Fibroblast of the conjunctiva (primary cell): ENCODE results near the gene TEX26.

ENCODE experiments used
- DNase-seq: peaks from one replicate; pipeline ENCODE4 v3.0.0-alpha.2; 2010; ENCODE audit warnings: low read depth

The TEX26 gene

DNA sequence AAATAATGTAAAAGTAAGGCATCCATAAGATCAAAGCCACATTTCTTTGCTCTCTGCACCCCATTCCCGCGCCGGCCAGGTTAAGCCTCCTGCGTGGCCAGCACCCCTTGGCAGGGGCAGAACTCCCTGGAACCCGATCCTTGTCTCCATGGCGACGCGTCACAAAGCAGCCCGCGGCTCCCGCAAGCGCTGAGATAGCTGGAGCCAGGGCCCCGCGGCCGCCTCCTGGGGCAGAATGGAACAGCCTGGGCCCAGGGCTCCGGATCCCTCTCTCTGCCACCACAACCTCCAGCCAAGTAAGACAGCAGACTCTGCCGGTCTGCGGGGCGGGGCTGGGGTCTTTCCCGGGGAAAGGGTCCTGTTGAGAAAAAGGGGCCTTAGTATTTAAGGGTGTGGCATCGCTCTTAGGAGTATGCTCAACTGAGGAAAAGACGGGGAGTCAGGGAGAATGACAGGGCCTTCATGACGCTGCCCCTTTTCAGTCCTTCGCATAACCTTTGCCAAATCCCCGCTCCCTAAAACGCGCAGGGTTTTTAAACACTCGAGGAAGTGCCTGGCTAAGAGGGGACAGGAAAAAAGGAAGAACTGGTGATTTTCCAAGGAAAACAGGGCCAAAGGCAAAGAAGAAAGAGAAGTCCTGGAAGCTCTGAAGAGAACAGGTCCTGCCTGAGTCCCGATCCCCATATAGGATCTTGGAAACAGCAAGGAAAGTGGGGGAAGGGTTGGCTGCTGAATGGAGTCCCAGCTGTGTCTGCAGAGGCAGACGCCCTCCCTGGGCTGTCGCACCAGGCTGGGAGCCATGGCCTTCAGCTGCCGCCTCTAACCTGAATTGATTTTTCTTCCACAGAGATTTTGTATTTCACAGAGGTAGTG, at the start of gene TEX26:
TEX26 (plus strand) TSS at position 176 of the 873 bp plus-strand sequence; CDS start at position 236, 60 bp downstream.
- DNase-seq, result no peak

DNA sequence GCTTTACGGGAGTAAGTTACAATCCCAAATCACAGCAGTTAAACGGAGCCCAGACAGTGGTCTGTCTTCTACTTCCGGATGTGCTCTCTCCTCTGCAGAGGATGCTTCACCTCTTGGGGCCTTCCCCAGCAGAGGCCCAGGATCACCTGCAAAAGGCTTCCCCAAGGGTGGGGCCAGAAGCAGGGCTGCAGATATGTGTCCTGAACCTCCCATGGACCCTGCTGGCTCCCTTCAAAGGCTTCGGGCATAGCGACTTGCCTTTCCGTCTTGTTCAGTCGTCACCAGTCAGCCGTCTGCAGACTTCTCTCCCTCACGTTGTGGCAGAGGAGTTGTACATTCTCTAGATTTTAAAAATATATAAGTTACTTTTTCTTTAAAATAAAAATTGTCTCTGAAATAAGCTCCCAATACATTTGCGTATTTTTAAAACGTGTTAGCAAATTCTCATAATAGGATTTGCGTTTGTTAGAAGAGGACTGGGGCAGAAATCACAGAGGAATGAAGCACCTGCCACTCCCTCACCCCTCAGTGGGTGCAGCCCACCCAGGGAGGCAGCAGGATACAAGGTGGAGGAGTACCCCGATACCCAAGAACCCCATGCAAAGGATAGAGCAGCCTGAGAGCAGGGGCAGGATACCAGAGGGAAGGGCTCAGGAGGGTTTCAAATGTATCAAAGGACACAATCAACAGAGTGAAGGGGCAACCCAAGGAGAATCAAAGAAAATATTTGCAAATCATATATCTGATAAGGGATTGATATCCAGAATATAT, 49.3 kb upstream of the TEX26 start:
- DNase-seq, result no peak

DNA sequence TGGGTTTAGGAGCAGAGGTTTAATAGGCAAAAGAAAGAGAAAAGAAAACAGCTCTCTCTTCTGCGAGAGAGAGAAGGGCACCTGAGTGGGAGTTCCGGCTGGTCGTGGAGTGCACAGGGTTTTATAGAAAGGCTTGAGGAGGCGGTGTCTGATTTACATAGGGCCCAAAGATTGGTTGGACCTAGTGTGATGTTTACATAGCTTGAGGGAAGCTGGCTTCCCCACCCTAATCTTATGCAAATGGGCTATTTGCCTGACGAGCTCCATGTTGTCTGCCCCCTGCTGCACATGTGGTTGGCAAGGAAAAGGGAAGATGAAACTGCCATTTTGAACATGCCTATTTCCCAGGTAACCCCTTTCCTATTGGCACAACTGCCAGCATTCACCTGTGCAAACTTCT, 47.9 kb upstream of the TEX26 start:
- DNase-seq, result no peak

DNA sequence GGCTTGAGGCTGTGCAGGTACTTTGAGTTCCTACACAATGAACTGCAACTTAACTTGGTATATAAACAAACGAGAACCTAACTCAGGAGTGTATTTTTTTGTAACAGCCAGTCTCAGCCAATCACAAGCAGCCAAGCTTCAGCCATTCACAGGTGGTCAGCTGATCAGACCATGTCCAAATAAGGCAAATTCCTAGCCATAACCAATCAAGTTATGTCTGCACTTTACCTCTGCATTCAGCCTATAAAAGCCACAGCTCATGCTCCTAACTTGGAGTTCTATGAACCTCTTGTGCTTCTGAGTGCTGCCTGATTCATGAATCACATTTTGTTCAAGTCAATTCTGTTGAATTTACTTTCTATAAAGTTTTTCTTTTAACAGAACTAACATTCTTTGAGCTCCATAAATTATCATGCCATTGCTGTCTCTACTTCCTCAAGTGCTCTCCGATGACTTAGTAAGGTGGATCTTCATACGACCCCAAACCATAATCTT, 43.2 kb upstream of the TEX26 start:
- no peak for DNase-seq

DNA sequence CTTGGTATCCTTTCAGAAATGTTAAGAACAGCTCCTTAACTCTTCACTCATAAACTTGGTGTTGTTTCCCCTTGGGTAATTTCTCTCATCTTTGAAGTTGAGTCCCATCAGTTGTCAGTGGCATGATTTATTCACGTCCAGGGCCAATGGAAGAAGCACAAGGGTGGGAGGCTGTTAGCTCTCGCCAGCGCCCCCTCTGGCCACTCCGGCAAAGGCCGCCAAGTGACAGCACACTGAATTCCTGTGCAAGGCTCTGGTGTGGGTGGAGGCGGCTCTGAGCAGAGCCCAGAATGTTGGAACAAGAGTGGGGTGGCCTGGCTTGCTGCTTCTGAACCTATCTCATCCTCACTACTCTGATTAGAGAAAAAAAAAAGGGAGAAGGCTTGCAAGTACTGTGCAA, 39.5 kb upstream of the TEX26 start:
- DNase-seq, result no peak

DNA sequence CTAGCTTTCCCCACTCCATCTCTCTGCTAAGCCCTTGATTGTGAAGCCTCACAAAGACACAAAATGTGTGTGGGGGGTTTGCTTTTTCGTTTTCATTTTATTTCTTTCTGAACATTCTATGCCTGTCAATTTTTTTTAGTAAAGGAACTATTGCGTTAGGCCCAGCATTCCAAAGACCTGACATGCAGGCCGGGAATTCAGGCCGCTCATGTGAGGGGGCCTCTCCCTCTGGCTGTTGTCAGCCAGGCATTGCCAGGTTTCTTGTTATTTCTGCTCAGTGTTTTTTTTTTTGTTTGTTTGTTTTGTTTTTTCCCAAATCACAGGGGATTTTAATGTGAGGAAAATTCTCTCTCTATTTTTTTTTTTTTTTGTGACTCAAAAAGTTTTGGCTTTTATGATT, 36.7 kb upstream of the TEX26 start:
- peak; percentile 82 for DNase-seq

DNA sequence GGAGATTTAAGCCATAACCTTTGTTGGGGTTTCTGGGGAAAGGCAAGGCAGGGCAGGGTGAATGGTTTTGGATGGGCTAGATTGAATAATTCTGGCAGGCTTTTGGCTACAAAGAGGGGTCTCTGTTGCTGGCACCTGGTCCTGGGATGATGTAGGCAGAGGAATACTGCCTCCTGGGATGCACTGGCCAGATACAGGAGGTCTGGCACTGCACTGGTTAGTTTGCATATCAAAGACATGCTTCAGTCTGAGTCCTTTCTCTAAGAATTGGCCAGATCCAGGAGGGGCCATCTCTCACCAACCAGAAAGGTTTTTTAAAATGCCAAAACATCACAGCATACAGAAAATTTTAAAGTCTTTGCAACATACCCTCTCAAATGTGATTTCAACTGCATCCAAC, 34.4 kb upstream of the TEX26 start:
- no peak for DNase-seq

DNA sequence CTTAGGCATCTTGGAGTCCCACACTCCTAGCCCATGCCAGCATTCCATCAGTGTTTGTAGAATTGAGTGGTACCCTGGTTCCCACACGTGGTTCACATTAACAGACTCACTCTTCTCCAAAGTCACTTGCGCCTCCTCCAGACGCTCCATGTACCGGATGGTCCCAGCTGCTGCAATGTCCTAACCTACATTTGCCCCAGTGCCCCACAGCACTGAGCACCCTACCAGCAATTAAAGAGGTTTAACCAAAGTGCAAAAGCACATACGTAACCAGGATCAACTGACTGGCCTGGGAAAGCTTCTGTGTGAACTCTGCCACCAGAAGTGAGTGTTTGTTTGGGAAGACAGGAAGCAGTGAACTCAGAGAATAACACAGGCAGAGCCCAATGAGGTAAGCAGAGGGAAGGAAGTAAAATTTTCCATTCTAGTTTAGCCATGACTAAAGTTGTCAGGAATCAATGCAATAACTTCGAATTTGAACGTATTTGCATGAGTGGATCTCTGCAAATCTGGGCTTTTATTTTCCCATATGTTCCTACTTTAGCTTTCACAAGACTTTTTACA, 33.7 kb upstream of the TEX26 start:
- peak; percentile 77 for DNase-seq

DNA sequence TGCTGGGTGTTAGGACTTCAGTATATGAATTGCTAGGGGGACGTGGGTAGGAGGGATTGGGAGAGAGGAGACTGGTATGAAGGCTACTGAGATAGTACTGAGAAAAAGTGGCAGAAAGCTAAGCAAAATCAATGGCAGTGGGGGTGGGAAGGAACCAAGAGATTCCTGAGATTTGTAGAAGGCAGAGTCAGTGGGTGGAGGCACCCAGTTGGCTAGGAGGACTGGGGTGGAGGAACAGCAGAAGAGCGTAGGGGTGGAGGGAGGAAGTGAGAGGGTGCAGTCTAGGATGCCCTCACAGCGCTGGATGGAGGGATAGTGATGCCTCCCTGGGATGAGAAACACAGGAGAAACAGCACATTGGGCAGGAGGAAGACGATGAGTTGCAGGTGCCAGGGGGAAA, 32.0 kb upstream of the TEX26 start:
- no peak for DNase-seq

DNA sequence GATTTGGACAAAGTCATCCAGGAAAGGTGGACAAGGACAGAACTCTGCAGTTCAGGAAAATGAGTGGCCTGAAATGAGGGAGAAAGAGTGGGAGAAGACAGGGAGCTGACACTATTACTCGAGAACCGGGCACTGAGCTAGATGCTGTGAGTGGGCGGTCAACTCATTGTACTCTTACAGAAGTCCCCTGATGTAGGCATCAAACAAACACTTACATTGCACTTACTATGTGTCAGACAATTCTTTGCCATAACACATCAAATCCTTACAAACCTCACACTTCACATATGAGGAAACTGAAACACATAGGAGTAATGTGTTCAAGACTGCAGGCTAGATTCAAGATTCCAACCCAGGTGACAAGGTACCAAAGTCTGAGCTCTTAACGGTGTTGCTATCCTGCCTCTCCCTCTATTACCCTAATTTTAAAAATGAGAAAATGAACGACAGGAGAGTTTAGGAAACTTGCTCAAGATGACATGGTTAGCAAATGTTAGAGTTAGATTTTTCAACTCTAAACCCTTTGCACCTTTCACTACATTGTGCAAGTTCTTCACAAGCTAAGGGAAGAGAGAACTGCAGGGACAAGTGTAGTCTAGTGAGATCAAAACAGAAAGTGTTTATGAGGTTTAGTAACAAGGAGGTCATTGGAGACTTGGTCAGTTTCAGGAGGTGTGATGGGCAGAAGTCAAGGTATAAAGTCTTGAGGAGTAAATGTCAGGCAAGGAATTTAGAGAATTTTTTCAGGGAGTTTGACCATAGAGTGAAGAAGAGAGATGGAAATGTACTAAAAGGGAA, 31.3 kb upstream of the TEX26 start:
- no peak for DNase-seq

DNA sequence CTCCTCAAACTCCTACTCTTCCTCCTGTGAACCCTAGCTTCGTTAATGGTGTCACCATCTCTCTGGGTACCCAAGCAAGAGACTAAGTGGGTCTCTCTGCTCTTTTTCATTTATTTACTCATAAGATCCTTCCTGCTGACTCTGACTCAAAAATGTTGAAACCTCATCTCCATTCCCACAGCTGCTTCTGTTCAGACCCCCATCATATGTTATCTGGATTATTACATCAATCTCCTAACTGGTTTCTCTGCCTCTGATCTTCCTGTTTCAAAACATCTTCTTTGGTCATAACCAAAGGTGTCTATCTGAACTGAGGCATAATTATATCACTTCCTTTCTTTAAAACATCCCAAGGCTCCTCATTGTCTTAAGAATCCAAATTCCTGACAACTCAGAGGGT, 28.4 kb upstream of the TEX26 start:
- DNase-seq, result no peak

DNA sequence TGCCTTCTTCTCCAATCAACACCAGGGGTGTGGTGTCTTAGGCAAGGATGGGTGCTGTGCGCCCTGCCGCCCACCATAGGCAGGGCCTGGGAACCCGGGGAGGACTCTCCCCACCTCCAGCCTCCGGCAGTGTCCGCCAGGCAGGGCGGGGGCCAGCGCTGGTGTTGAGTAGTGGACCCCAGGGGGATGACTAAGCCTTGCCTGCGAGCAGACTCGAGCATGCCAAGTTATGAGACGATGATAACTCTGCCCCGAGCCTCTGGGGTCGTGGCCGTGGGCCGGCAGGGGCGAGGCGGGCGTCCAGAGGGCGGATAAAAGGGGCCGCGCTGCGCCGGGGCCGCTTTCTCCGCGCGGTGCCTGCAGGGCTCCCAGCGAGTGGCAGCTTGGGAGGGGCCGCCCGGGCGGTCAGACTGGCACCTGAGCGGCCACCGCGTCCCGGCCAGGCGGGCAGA, 26.5 kb upstream of the TEX26 start, which contains the start of gene MEDAG:
MEDAG (plus strand) TSS at position 340 of the 452 bp plus-strand sequence. CDS start 245 bp downstream, outside the sequence.
- peak; percentile 75 for DNase-seq

DNA sequence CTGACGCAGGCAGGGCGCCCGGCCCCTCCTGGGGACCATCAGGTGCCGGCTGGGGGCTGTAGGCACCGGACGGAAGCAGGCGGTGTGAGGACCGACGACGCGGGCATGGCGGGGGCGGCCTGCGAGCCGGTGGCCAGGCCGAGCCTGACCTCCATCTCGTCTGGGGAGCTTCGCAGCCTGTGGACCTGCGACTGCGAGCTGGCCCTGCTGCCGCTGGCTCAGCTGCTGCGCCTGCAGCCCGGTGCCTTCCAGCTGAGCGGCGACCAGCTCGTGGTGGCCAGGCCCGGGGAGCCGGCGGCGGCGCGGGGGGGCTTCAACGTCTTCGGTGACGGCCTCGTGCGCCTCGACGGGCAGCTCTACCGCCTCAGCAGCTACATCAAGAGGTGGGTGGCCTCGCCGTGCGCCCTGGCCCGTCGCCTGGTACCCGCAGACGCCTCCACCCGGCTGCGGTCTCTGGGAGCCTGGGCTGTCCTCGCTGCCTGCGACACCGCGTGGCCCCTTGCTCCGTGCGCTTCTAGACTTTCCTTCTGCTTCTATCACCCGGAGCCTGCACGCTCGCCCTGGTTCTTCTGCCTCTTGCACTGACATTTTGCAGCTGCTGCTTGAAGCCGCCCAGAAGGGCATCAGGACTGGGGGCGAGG, 25.9 kb upstream of the TEX26 start:
- no peak for DNase-seq

DNA sequence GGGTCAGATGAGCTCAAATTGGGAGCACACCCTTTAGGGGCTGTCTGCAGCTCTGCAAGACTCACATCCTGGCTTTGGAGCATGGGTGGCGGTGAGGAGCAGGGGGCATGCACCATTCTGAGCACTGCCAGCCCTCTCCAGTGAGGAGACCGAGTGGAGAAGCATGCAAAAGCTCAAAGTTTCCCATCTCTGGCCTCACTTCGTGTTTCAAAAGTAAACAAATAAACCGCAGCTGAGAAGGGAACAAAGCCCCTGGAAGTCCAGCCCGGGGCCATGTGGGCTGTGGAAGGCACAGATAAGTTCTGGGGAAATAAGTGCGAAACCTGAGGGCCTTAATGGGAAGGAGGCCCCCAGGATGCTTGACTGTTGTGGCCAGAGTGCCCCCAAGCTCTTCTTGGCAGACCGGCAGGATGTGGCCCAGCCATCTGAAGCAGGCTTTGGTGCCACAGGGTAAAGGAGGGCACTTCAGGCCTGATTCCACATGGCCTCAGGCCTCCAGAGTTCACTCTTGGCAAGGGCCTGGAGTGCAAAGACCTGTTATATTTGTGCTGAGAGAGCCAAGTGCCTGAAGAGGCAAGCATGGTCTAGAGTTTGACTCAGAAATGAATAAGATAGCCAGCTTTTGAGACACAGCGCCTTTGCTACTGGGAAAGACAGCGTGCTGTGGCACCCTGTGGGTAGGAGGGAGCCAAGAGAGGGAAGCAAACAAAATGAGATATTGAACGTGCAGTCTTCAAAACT, 25.2 kb upstream of the TEX26 start:
- DNase-seq, result peak; percentile 24

DNA sequence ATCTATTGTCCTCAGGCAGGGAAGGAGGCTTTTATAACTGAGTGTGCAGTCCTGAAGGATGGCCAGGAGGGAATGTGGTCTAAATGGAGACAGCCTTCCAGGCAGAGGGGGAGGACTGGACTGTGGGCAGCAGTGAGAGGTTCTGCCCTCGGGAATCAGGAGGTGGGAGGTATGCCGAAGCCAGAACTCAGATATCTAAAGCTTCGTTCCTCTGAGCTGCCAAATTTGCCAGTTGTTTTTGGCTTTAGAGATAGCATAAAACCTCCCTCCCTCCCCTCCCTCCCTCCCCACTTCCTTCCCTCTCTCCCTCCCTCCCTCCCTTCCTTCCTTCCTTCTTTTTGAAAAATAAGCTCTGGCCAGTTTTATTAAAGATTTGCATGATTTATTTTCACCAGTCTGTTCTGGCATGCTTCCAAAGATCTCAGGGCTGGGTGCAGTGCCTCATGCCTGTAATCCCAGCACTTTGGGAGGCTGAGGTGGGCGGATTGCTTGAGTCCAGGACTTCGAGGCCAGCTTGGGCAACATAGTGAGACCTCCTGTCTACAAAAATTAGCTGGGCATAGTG, 24.0 kb upstream of the TEX26 start:
- peak; percentile 38 for DNase-seq

DNA sequence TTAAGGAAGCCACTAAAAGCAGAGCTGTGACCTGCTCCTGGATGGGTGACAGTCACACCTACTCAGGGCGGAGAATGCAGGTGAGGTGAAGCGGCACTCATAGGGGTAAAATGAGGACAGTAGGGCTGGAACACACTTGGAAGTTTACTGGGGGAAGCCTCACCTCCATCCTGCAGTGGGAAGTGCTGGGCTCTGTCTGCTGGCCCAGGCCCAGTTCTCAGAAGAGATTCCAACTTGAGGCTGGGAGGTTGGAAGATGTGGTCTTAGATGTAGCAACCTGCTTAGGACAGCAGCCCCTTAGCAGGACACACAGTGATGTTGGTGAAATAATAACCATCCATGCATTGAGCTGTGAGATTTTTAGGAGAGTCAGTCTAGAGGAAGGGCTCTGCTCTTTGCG, 21.8 kb upstream of the TEX26 start:
- DNase-seq, result no peak

DNA sequence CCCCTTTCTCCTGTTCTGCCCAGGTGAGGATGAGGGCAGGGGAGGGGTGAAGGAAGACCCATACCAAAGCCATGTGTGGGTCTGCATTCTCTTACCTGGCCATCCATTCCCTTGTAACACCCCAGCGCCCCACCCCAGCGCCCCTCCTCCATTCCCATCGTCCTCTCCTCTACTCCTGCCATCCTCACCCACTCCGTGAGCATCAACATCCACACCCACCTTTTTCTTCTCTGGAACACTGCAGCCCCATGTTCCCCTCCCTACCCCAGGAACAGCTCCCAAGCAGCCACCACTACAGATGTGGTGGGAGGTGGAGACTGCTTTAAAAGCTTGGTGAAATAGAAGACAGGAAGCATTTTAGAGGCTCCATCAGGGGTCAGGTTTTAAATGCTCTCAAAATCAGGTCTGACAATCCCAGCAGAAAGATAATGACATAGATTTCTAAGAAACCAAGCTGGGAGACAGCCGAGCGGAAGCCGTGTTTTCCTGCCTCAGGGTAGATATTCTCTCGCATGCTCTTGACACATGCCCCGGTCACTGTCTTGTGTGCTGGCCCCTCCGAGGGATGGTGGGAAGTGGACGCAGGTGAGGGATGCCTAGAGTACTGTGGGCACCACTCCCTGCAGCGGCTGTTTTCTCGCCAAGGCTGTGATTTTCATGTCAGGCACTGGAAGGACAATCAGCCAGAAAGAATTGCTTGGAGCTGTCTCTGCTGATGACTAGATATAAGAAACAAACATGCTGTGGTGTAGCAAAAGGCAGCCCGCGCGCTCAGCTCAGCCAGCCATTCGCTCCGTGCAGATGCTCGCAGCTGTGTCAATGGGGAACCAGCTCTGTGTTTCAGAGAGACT, 16.5 kb upstream of the TEX26 start:
- DNase-seq, result no peak

DNA sequence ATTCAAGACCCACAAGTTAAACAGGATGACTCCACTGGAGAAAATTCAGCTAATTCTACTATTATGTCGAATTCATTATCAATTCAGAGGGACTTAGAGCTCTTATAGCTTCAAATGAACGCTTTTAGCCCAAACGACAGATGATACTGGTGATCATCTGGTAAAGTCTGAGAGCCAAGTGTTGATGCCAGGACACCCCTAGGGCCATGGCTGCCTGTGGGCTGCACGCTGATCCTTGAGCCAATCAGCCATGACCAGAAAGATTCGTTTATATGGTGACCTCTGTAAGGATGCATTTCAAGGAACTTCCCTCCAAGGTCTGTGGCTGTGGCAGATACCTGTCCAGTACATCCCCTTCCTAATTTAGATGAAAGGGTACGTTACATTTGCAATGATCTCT, 15.5 kb upstream of the TEX26 start:
- no peak for DNase-seq
